Common myeloid progenitor, CD34-positive (primary cell): Measurements from ENCODE around the gene EARS2.

Experiments used
- CTCF ChIA-PET: fragments of 350-600 bp; sonication (Branson Sonifier 250); formaldehyde crosslinking; loops from one replicate; lab custom pipeline; 2021; ENCODE audit warnings: antibody characterized with exemption; lab: Charles Lee
- POLR2A ChIA-PET: fragments of 350-600 bp; sonication (Branson Sonifier 250); formaldehyde crosslinking; loops from one replicate; lab custom pipeline; 2021; ENCODE audit warnings: antibody characterized with exemption; lab: Charles Lee
- DNase-seq, 3 donors: peaks; one replicate each; pipeline versions ENCODE4 v3.0.0 to v3.0.0-alpha.2; 2013
- H3K27ac ChIP-seq, 2 experiments: 1 replicate in 1 of 2; 2 replicates in 1 of 2; pipeline ENCODE4 v1.7.0; 2013; ENCODE audit warnings: inconsistent platforms in 2 of 2, low read length in 2 of 2, mild to moderate bottlenecking in 2 of 2, low read depth in 1 of 2, moderate library complexity in 1 of 2; ENCODE audit not compliant: severe bottlenecking in 2 of 2, insufficient read depth in 1 of 2, poor library complexity in 1 of 2
- H3K27me3 ChIP-seq, 5 experiments: replicated peaks in 2 of 5; 1 replicate in 3 of 5; 2 replicates in 2 of 5; pipeline versions ENCODE4 v1.6.1 to v1.7.0; 2013; ENCODE audit warnings: low read length in 4 of 5, mild to moderate bottlenecking in 2 of 5, moderate library complexity in 2 of 5, inconsistent platforms in 1 of 5; ENCODE audit not compliant: insufficient read depth in 5 of 5, control insufficient read depth in 4 of 5
- H3K36me3 ChIP-seq, 4 experiments: 1 replicate in 2 of 4; 2 replicates in 2 of 4; pipeline versions ENCODE4 v1.6.1 to v1.7.0; 2013; ENCODE audit warnings: low read length in 3 of 4, control low read depth in 1 of 4, mild to moderate bottlenecking in 1 of 4; ENCODE audit not compliant: control insufficient read depth in 4 of 4, insufficient read depth in 4 of 4
- H3K4me1 ChIP-seq, 4 experiments: 1 replicate in 3 of 4; 2 replicates in 1 of 4; pipeline versions ENCODE4 v1.6.1 to v1.7.1; 2013; ENCODE audit warnings: low read length in 3 of 4, mild to moderate bottlenecking in 3 of 4, control low read depth in 1 of 4, inconsistent platforms in 1 of 4, moderate library complexity in 1 of 4; ENCODE audit not compliant: control insufficient read depth in 4 of 4, insufficient read depth in 4 of 4; ENCODE audit errors: control extremely low read depth in 1 of 4
- H3K4me3 ChIP-seq, 7 experiments: 1 replicate in 4 of 7; 2 replicates in 3 of 7; pipeline versions ENCODE4 v1.5.1 to v1.7.0; 2013; ENCODE audit warnings: mild to moderate bottlenecking in 7 of 7, low read length in 6 of 7, moderate library complexity in 6 of 7, inconsistent platforms in 2 of 7, low read depth in 2 of 7, control low read depth in 1 of 7; ENCODE audit not compliant: insufficient read depth in 4 of 7, control insufficient read depth in 1 of 7; ENCODE audit errors: extremely low read depth in 1 of 7
- H3K9me3 ChIP-seq, 5 experiments: 1 replicate in 4 of 5; 2 replicates in 1 of 5; pipeline versions ENCODE4 v1.6.1 to v1.7.1; 2013; ENCODE audit warnings: low read length in 4 of 5, mild to moderate bottlenecking in 2 of 5, inconsistent platforms in 1 of 5, low read depth in 1 of 5, moderate library complexity in 1 of 5; ENCODE audit not compliant: control insufficient read depth in 4 of 5, insufficient read depth in 2 of 5; ENCODE audit errors: control extremely low read depth in 1 of 5
- WGBS: methylation state at CpG from one replicate; pipeline ENCODE4 v1.1.5; 2013; ENCODE audit not compliant: insufficient coverage; 5-methylcytosine and 5-hydroxymethylcytosine counted together

The EARS2 gene

DNA sequence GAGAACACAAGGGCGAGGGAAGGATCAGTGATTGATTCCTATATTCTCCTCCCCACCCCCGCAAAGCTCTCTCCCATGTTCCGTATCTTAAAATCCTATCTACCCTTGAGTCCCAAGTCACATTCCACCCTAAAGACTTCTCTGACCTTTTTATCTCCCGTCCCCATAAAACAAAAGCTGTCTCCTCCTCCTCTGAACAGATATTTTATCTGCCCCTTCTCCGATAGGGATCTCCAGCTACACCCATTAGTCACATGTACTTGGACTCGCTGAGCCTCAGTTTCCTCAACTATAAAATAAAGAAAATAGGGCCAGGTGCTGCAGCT, 59.6 kb downstream of the EARS2 start:
- CTCF ChIA-PET = interaction anchor here (0.7 kb wide), 1 partner anchor 62 kb away, joined by 3 read pairs; no protein-coding TSS in a partner anchor
- no peak for DNase-seq
- Histone ChIP-seq H3K4me1 (peaks cover 0 to 18% (median 6%) of the 10 kb centered on the region in 4 experiments), H3K4me3 (no peak overlapping the region), H3K36me3 (peaks cover 11 to 56% (median 20%) of the 10 kb centered on the region in 4 experiments), H3K27me3 (no peaks in the 10 kb centered on the region), H3K9me3 (no peaks in the 10 kb centered on the region), H3K27ac (no peak overlapping the region)
- POLR2A ChIA-PET = no interaction called here
- 93% methylated on average over 6 of the region's 6 CpGs for WGBS

DNA sequence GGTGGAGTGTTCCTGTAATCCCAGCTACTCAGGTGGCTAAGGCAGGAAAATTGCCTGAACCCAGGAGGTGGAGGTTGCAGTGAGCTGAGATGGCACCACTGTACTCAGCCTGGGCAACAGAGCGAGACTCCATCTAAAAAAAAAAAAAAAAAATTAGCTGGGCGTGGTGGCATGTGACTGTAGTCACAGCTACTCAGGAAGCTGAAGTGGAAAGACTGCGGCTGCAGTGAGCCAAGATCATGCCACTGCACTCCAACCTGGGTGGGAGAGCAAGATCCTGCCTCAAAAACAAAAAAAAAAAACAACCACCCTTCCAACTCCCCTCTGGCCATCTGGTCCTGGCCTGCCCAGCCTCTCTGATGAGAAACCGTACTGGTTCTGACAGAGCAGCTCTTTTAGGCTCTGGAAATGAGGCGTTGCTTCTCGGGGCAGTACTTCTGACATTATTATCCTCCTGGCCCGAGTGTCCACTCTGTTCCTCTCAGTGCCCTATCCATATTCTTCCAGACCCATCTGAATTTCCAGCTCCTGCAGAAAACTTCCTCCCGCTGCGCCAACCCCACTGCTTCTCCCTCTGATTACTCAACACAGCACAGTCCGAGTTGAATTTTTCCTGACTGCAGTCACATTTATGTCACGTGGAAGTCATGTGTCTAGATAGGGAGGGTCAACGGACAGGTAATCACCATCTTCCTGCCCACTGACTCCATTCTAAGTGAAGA, 60.2 kb downstream of the EARS2 start:
- Histone ChIP-seq H3K4me1 (peaks cover 0 to 12% (median 6%) of the 10 kb centered on the region in 4 experiments), H3K36me3 (peaks cover 11 to 56% (median 24%) of the 10 kb centered on the region in 4 experiments), H3K27ac (no peak overlapping the region), H3K9me3 (no peaks in the 10 kb centered on the region), H3K27me3 (no peaks in the 10 kb centered on the region), H3K4me3 (no peak overlapping the region)
- ChIA-PET CTCF (interaction anchor here (0.6 kb wide), 1 partner anchor 62 kb away, joined by 3 read pairs; no protein-coding TSS in a partner anchor), POLR2A (no interaction called here)
- 65% methylated on average over 8 of the region's 12 CpGs for WGBS
- DNase-seq = no peak

GRCh38 chr16:23495671-23496070, 61.5 kb downstream of the EARS2 start:
- peak in 1 of 3 donors; percentile 28 for DNase-seq
- ChIA-PET POLR2A (no interaction called here), CTCF (interaction anchor here (0.9 kb wide), 1 partner anchor 60 kb away, joined by 3 read pairs; no protein-coding TSS in a partner anchor)
- 87% methylated on average over 2 of the region's 4 CpGs for WGBS
- H3K27ac ChIP-seq = no peak overlapping the region
- no peaks in the 10 kb centered on the region for H3K27me3 ChIP-seq
- peaks cover 11 to 60% (median 28%) of the 10 kb centered on the region in 4 experiments for H3K36me3 ChIP-seq
- no peak overlapping the region for H3K4me3 ChIP-seq
- H3K9me3 ChIP-seq = no peaks in the 10 kb centered on the region
- H3K4me1 ChIP-seq = peaks cover 0 to 12% (median 6%) of the 10 kb centered on the region in 4 experiments

DNA sequence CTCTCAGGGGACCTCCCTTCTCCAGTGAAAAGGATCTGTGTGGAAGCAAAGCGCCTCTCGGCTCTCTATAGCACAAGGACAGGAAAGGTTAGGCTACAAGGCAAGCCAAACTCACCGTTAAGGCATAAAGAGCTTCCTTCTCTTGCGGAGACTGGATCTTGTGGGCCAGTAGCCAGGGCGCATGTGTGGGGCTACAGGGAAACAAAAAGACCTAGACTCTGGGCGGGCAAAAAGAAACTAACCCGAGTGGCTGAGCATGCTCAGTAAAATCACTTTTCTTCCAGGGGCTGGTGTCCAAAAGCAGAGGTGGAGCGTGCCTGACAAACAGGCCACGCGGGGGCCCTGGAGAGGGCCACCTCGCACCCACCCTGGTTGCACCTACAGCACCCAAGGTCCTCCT, 63.0 kb downstream of the EARS2 start:
- Histone ChIP-seq H3K4me1 (peaks cover 0 to 12% (median 6%) of the 10 kb centered on the region in 4 experiments), H3K4me3 (no peak overlapping the region), H3K36me3 (peaks cover 11 to 65% (median 36%) of the 10 kb centered on the region in 4 experiments), H3K9me3 (no peaks in the 10 kb centered on the region), H3K27me3 (no peaks in the 10 kb centered on the region), H3K27ac (no peak overlapping the region)
- POLR2A ChIA-PET = no interaction called here
- 97% methylated on average over 10 of the region's 11 CpGs for WGBS
- no peak for DNase-seq
- CTCF ChIA-PET = interaction anchor here (0.7 kb wide), 1 partner anchor 429 kb away, joined by 3 read pairs; no protein-coding TSS in a partner anchor

DNA sequence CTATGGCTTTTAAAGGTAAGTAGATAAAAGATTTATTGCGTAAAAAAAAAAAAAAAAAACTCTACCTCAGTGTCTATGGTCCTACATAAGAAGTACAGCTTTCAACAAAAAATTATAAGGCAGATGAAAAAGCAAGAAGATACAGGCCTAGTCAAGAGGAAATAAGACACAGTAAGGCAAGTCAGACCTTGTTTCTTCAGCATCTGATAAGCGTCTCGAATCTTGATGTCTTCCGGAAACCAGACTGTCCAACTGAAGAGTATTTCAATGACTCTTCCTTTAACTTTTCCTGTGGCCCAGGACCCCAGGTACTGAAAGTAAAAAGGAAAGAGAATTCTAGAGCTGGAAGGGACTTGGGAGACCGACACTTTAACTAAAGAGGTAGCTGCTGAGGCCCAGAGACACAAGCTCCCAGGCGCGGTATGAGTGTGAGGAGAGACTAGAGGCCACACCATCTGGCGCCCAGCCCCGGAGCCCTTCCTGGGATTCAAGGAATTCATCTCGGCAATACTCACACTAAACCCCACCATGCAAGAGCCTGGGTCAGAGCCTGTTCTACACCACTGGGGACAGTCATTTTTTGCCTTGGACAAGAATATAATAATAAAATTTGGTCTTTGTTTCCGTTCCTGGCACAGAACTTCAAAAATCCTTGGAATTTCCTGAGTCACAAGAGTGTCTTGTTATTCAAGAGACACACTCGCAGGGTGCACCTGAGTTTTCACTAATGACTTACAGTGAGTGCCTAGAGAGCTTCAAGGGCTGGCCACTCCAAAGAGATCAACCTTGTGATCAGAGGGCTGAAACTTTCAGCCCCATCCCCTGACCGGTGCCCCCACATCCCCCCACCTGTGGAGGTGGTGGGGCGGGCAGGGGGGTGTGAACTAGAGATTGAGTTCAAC, 65.4 kb downstream of the EARS2 start:
- H3K27me3 ChIP-seq = no peaks in the 10 kb centered on the region
- no peak overlapping the region for H3K4me3 ChIP-seq
- DNase-seq = no peak
- peaks cover 0 to 2% (median 0%) of the 10 kb centered on the region in 4 experiments for H3K4me1 ChIP-seq
- CTCF ChIA-PET = interaction anchor here (0.6 to 1.3 kb wide), 2 partner anchors 10 to 57 kb away, joined by 3 read pairs; no protein-coding TSS in a partner anchor
- POLR2A ChIA-PET = no interaction called here
- no peaks in the 10 kb centered on the region for H3K9me3 ChIP-seq
- H3K36me3 ChIP-seq = peaks cover 11 to 82% (median 52%) of the 10 kb centered on the region in 4 experiments
- H3K27ac ChIP-seq = no peak overlapping the region
- WGBS = 97% methylated on average over 10 of the region's 14 CpGs

DNA sequence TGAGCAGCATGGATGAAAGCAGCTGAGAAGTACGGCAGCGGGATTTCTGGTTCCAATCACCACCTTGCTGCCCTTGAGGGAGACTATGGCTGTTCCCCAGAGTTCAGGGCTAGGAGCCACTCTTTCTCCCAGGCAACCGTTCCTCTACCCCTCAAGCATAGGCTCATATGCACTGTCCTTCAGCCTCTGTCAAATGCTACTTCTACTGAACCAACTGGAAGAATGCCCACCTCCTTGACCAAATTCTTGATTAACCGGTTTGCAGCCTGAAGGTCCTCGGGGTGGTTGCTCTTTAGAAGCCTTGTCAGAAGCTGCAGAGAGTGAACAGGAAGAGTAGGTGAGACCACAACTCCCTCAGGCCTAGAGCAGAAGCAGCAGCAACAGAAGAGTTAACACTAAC, 70.7 kb downstream of the EARS2 start:
- WGBS = 94% methylated on average over 4 of the region's 5 CpGs
- no peak overlapping the region for H3K27ac ChIP-seq
- H3K4me1 ChIP-seq = no peaks in the 10 kb centered on the region
- CTCF ChIA-PET = interaction anchor here (1.6 kb wide), 1 partner anchor 52 kb away, joined by 3 read pairs; no protein-coding TSS in a partner anchor
- no peak overlapping the region for H3K4me3 ChIP-seq
- no peaks in the 10 kb centered on the region for H3K9me3 ChIP-seq
- H3K36me3 ChIP-seq = peaks cover 4 to 85% (median 55%) of the 10 kb centered on the region in 4 experiments
- DNase-seq = no peak
- POLR2A ChIA-PET = no interaction called here
- H3K27me3 ChIP-seq = no peaks in the 10 kb centered on the region
